Sigmoid colon (tissue), 7 donors: ENCODE data around the gene ZNF189. TPM values are rescaled to one million over a fixed set of nuclear protein-coding genes. Genes with fewer than 3 reads are reported as not detected.
"Not testable (repeated sequence)": the region's sequence is repeated elsewhere in the genome, so short reads cannot be mapped to it uniquely, and the experiment has no call there.

ENCODE experiments used
- DNase-seq: peaks from one replicate; pipeline ENCODE4 v3.0.0-alpha.2; 2019
- H3K27ac ChIP-seq, 4 donors: fragments of 200-600 bp; sonication (generic); one replicate each; pipeline ENCODE4 v1.5.1; 2016 to 2019; ENCODE audit warnings: mild to moderate bottlenecking in 1 of 4
- H3K27me3 ChIP-seq, 3 donors: fragments of 200-600 bp; sonication (generic); one replicate each; pipeline ENCODE4 v1.5.1; 2019; ENCODE audit warnings: mild to moderate bottlenecking in 1 of 3
- H3K36me3 ChIP-seq, 4 donors: fragments of 200-600 bp; sonication (generic); one replicate each; pipeline ENCODE4 v1.5.1; 2016 to 2019
- H3K4me1 ChIP-seq, 4 donors: fragments of 200-600 bp; sonication (generic); one replicate each; pipeline ENCODE4 v1.5.1; 2017 to 2019
- H3K4me3 ChIP-seq, 4 donors: fragments of 200-600 bp; sonication (generic); one replicate each; pipeline ENCODE4 v1.5.1; 2017 to 2019; ENCODE audit warnings: mild to moderate bottlenecking in 2 of 4, moderate library complexity in 1 of 4
- H3K9me3 ChIP-seq, 4 donors: fragments of 200-600 bp in 3 of 4; sonication (generic) in 3 of 4; one replicate each; pipeline versions ENCODE4 v1.5.1 to v1.6.1; 2013 to 2019
- EP300 ChIP-seq, 4 donors: sonication (generic); formaldehyde crosslinking; IDR thresholded peaks; one replicate each; pipeline ENCODE4 v1.6.1; 2017; ENCODE audit warnings: antibody characterized with exemption in 4 of 4
- POLR2A ChIP-seq, 2 donors: fragments of 450-650 bp; IDR thresholded peaks; one replicate each; pipeline ENCODE4 v1.6.1; 2016; ENCODE audit warnings: antibody characterized with exemption in 2 of 2, mild to moderate bottlenecking in 2 of 2, moderate library complexity in 2 of 2
- POLR2AphosphoS5 ChIP-seq, 4 donors: sonication (generic); formaldehyde crosslinking; IDR thresholded peaks; one replicate each; pipeline ENCODE4 v1.6.1; 2017; ENCODE audit warnings: antibody characterized with exemption in 4 of 4
- WGBS, 2 donors: extraction: QIAGEN DNeasy Blood & Tissue Kit; methylation state at CpG; one replicate each; pipeline ENCODE4 v1.1.7; 2013; 5-methylcytosine and 5-hydroxymethylcytosine counted together
- intact Hi-C: fragments of 100-400 bp; cut with DNase I; formaldehyde crosslinking; loops from one replicate; pipeline ENCODE4 v1.15.1; 2023
- polyA plus RNA-seq, 3 donors: library from polyadenylated mRNA; stranded (reverse); fragments of 200-250 nt; gene quantifications; one replicate each; pipeline ENCODE4 v1.2.3, GENCODE V29; 2013
- total RNA-seq, 4 donors: library from RNA; depleted of rRNA; stranded (reverse); fragments of >200 nt; gene quantifications; one replicate each; pipeline ENCODE4 v1.1.0, GENCODE V29; 2016
- TF ChIP-seq, protein P1 (sequence below), 4 experiments: fragments of 450-650 bp in 3 of 4; fragments of 200-600 bp in 1 of 4; IDR thresholded peaks; one replicate each; pipeline ENCODE4 v1.5.1; 2016 to 2019; ENCODE audit warnings: antibody characterized with exemption in 4 of 4, mild to moderate bottlenecking in 3 of 4, moderate library complexity in 2 of 4
- donor health status: healthy with polysubstance abuse.
- donor health status: Bipolar disorder and iron deficiency.
- donor health status: healthy.

The ZNF189 gene
- total and polyA plus RNA-seq, 7 donors, result 5.3 to 26.0 (median 21.2) TPM

- TF ChIP-seq POLR2A (IDR thresholded peaks at IDR 0.05), result no peak
- DNase-seq, result no peak
- Histone ChIP-seq H3K36me3 (no peaks in the 10 kb centered on the region), H3K4me1 (no peaks in the 10 kb centered on the region), H3K27me3 (no peaks in the 10 kb centered on the region), H3K4me3 (no peak overlapping the region), H3K9me3 (no peaks in the 10 kb centered on the region), H3K27ac (no peak overlapping the region)
- WGBS, 2 donors, result 89 to 91% methylated on average over 6 of the region's 6 CpGs
- intact Hi-C loops, result no loop called here
Measured at GRCh38 chr9:101376111-101376848, 22.4 kb upstream of the ZNF189 start.

DNA sequence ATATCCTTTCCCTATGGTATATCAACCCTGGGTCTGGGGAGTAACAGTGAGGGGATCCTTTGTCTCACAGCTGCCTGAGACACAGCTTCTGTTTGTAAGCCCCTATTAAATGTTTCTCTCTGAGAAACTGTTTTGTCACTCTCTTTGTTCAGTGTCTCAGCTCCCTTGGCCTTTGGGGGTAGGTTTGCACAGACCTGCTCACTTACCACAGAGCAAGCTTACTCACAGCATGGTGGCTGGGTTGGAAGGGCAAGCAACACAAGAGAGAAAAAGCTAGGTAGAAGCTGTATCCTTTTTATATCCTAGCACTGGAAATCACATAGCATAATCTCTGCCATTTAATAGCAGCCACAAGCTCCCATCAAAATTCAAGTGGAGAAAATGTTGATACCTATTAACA lies 18.4 kb upstream of the ZNF189 start:
- no peaks in the 10 kb centered on the region for H3K27me3 ChIP-seq
- intact Hi-C loops, result no loop called here
- no peak for DNase-seq
- no peak overlapping the region for H3K4me3 ChIP-seq
- H3K9me3 ChIP-seq, result no peaks in the 10 kb centered on the region
- H3K27ac ChIP-seq, result no peak overlapping the region
- H3K36me3 ChIP-seq, result no peaks in the 10 kb centered on the region
- TF ChIP-seq POLR2AphosphoS5 (IDR thresholded peaks at IDR 0.05) (no peak), POLR2A (IDR thresholded peaks at IDR 0.05) (no peak), EP300 (IDR thresholded peaks at IDR 0.05) (no peak)
- TF ChIP-seq, protein P1, sequence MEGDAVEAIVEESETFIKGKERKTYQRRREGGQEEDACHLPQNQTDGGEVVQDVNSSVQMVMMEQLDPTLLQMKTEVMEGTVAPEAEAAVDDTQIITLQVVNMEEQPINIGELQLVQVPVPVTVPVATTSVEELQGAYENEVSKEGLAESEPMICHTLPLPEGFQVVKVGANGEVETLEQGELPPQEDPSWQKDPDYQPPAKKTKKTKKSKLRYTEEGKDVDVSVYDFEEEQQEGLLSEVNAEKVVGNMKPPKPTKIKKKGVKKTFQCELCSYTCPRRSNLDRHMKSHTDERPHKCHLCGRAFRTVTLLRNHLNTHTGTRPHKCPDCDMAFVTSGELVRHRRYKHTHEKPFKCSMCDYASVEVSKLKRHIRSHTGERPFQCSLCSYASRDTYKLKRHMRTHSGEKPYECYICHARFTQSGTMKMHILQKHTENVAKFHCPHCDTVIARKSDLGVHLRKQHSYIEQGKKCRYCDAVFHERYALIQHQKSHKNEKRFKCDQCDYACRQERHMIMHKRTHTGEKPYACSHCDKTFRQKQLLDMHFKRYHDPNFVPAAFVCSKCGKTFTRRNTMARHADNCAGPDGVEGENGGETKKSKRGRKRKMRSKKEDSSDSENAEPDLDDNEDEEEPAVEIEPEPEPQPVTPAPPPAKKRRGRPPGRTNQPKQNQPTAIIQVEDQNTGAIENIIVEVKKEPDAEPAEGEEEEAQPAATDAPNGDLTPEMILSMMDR (IDR thresholded peaks at IDR 0.05), result no peak
- no peaks in the 10 kb centered on the region for H3K4me1 ChIP-seq

GRCh38 chr9:101381118-101381517 lies 17.5 kb upstream of the ZNF189 start:
- intact Hi-C loops, result no loop called here
- no peak for DNase-seq
- TF ChIP-seq POLR2AphosphoS5 (IDR thresholded peaks at IDR 0.05) (no peak), EP300 (IDR thresholded peaks at IDR 0.05) (no peak), POLR2A (IDR thresholded peaks at IDR 0.05) (no peak)
- TF ChIP-seq, protein P1 (IDR thresholded peaks at IDR 0.05), result no peak
- no peak overlapping the region for H3K4me3 ChIP-seq
- no peaks in the 10 kb centered on the region for H3K9me3 ChIP-seq
- 91 to 94% methylated on average over 3 of the region's 3 CpGs for WGBS, 2 donors
- no peaks in the 10 kb centered on the region for H3K36me3 ChIP-seq
- no peaks in the 10 kb centered on the region for H3K4me1 ChIP-seq
- no peaks in the 10 kb centered on the region for H3K27me3 ChIP-seq
- no peak overlapping the region for H3K27ac ChIP-seq

GRCh38 chr9:101381833-101382342 lies 16.8 kb upstream of the ZNF189 start:
- intact Hi-C loops, result no loop called here
- TF ChIP-seq, protein P1 (IDR thresholded peaks at IDR 0.05), result no peak
- TF ChIP-seq POLR2AphosphoS5 (IDR thresholded peaks at IDR 0.05) (no peak), EP300 (IDR thresholded peaks at IDR 0.05) (no peak), POLR2A (IDR thresholded peaks at IDR 0.05) (no peak)
- no peak overlapping the region for H3K27ac ChIP-seq
- H3K9me3 ChIP-seq, result no peaks in the 10 kb centered on the region
- no peaks in the 10 kb centered on the region for H3K27me3 ChIP-seq
- H3K4me3 ChIP-seq, result no peak overlapping the region
- no peak for DNase-seq
- 94 to 95% methylated on average over 2 of the region's 2 CpGs for WGBS, 2 donors
- no peaks in the 10 kb centered on the region for H3K4me1 ChIP-seq
- no peaks in the 10 kb centered on the region for H3K36me3 ChIP-seq

- TF ChIP-seq EP300 (IDR thresholded peaks at IDR 0.05) (no peak), POLR2AphosphoS5 (IDR thresholded peaks at IDR 0.05) (no peak), POLR2A (IDR thresholded peaks at IDR 0.05) (no peak)
- TF ChIP-seq, protein P1 (IDR thresholded peaks at IDR 0.05), result no peak
- Histone ChIP-seq H3K27me3 (no peaks in the 10 kb centered on the region), H3K9me3 (no peaks in the 10 kb centered on the region), H3K4me1 (no peaks in the 10 kb centered on the region), H3K36me3 (peaks cover 0 to 4% (median 0%) of the 10 kb centered on the region in 4 donors), H3K4me3 (no peak overlapping the region), H3K27ac (no peak overlapping the region)
- DNase-seq, result no peak
- intact Hi-C loops, result no loop called here
- 87 to 93% methylated on average over 2 of the region's 2 CpGs for WGBS, 2 donors
Measured at GRCh38 chr9:101383361-101383760, 15.3 kb upstream of the ZNF189 start.

DNA sequence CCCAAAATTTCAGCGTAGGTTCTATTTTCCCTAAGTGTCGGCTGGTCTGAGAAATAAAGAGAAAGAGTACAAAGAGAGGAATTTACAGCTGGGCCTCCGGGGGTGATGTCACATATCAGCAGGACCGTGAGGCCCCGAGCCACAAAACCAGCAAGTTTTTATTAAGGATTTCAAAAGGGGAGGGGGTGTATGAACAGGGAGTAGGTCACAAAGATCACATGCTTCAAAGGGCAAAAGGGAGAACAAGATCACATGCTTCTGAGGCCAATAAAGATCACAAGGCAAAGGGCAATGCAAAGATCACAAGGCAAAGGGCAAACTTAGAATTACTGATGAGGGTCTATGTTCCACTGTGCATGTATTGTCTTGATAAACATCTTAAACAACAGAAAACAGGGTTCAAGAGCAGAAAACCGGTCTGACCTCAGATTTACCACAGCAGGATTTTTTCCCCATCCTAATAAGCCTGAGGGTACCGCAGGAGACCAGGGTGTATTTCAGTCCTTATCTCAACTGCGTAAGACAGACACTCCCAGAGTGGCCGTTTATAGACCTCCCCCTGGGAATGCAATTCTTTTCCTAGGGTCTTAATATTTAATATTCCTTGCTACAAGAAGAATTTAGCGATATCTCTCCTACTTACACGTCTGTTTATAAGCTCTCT lies 13.6 kb upstream of the ZNF189 start, which contains the start of gene BAAT:
Gene BAAT (minus strand): TSS at position 134 of the 664 bp plus-strand sequence. CDS start 13,602 bp downstream, outside the sequence.
- 92 to 94% methylated on average over 11 of the region's 11 CpGs for WGBS, 2 donors
- H3K9me3 ChIP-seq, H3K4me1 ChIP-seq, H3K27me3 ChIP-seq, H3K27ac ChIP-seq, intact Hi-C loops, H3K4me3 ChIP-seq, DNase-seq: not testable (repeated sequence)
- H3K36me3 ChIP-seq, result peaks cover 0 to 21% (median 4%) of the 10 kb centered on the region in 4 donors
